Measurements from ENCODE around the gene THRB.

DNA sequence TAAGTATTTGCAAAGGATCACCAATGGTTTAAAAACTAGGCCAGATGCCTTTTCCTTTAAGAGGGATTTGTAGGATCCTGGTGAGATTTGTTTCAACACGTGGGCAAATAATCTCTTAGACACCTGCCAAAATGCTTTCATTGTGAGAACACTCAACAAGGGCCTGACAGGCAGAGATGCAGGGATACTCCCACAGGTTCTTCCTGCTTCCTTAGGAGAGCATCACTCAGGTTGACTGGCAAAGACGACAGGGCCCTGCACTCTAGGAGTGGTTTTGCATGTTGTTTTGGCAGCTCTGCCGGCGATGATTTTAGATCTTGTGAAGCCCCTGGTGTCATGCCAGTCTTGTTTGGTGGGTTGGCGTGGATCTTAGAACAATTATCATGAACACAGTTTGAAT lies 365.1 kb downstream of the THRB start:
- TF ChIP-seq, protein P1, sequence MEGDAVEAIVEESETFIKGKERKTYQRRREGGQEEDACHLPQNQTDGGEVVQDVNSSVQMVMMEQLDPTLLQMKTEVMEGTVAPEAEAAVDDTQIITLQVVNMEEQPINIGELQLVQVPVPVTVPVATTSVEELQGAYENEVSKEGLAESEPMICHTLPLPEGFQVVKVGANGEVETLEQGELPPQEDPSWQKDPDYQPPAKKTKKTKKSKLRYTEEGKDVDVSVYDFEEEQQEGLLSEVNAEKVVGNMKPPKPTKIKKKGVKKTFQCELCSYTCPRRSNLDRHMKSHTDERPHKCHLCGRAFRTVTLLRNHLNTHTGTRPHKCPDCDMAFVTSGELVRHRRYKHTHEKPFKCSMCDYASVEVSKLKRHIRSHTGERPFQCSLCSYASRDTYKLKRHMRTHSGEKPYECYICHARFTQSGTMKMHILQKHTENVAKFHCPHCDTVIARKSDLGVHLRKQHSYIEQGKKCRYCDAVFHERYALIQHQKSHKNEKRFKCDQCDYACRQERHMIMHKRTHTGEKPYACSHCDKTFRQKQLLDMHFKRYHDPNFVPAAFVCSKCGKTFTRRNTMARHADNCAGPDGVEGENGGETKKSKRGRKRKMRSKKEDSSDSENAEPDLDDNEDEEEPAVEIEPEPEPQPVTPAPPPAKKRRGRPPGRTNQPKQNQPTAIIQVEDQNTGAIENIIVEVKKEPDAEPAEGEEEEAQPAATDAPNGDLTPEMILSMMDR (IDR thresholded peaks at IDR 0.05): no peak
- TF ChIP-seq POLR2AphosphoS5 (IDR thresholded peaks at IDR 0.05) (no peak), POLR2A (IDR thresholded peaks at IDR 0.05) (no peak)
